Measurements from ENCODE around the gene CTSW. TPM values are rescaled to one million over a fixed set of nuclear protein-coding genes. Genes with fewer than 3 reads are reported as not detected.
A peak's percentile ranks its signal among the peaks of the same experiment; 100 is the strongest.

The CTSW gene
- total RNA-seq, 1 experiment from 2014 or later, result not detected

DNA sequence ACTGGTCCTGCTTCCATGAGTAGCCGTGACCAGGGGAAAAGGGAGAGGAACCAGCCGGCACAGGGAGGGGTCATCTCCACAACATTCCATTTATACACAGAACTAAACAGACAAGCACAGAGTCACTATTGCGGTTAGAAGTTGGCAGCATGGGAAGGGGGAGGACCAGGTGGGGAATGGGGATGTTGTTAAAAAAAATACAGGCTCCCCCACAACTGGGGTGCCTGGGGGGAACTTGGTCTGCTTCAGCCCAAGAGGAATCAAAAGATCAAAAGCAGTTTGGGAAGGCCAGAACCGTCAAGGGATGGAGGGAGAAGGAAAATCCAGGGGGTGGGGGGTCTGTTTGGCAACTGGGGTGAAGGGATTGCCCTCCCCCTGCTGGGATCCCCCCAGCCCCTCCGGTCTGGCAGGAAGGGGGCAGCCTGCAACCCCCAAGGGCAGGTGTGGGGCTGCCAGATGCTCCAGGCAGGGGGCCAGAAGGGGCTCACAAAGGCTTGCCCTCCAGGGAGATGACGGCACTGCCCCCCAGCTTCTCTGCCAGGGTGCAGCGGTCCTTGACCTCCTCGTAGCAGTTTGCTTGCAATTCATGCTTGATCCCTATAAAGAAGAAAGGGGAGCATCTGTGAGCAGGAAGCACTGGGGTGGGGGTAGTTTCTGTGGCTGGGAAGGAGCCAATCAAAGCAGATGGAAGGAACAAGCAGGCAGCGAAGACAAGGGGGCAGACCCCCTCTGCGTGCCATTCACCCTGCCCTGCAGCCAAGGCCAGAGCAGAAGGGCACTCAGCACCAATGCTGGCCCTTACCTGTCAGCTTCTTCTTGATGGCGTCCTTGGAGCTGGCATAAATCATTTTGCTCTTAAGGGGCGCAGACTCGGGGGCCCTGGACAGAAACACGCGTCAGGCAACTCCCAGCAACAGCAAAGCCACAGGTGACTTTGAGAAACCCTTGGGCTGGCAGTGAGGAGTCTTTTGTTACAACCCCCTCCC lies 24.5 kb upstream of the CTSW start:
- Histone ChIP-seq H3K27me3 (ENCODE audit: control insufficient read depth, insufficient read depth, low read length) (no peaks in the 10 kb centered on the region), H3K4me3 (ENCODE audit: low read depth in 2 of 2, low read length in 2 of 2) (peak overlapping the region; percentile 94 to 99), H3K27ac (ENCODE audit: low read length) (peak overlapping the region; percentile 93; the same call in 1 of the 2 replicates), H3K9me3 (ENCODE audit: control insufficient read depth, insufficient read depth, low read depth, low read length) (no peaks in the 10 kb centered on the region), H3K4me1 (ENCODE audit: control insufficient read depth, insufficient read depth, low read length) (peaks cover 38% of the 10 kb centered on the region), H3K36me3 (ENCODE audit: control insufficient read depth, insufficient read depth, low read length) (peaks cover 29% of the 10 kb centered on the region)
- TF ChIP-seq SIN3A (IDR thresholded peaks at IDR 0.05; ENCODE audit: borderline replicate concordance, insufficient read depth, low read depth, low read length) (no peak), POLR2AphosphoS5 (IDR thresholded peaks at IDR 0.05; ENCODE audit: low read depth, low read length) (no peak), TCF7L2 (IDR thresholded peaks at IDR 0.05; ENCODE audit: low read depth, low read length) (no peak), CTCF (IDR thresholded peaks at IDR 0.05) (no peak)
- TF ChIP-seq, protein P1, sequence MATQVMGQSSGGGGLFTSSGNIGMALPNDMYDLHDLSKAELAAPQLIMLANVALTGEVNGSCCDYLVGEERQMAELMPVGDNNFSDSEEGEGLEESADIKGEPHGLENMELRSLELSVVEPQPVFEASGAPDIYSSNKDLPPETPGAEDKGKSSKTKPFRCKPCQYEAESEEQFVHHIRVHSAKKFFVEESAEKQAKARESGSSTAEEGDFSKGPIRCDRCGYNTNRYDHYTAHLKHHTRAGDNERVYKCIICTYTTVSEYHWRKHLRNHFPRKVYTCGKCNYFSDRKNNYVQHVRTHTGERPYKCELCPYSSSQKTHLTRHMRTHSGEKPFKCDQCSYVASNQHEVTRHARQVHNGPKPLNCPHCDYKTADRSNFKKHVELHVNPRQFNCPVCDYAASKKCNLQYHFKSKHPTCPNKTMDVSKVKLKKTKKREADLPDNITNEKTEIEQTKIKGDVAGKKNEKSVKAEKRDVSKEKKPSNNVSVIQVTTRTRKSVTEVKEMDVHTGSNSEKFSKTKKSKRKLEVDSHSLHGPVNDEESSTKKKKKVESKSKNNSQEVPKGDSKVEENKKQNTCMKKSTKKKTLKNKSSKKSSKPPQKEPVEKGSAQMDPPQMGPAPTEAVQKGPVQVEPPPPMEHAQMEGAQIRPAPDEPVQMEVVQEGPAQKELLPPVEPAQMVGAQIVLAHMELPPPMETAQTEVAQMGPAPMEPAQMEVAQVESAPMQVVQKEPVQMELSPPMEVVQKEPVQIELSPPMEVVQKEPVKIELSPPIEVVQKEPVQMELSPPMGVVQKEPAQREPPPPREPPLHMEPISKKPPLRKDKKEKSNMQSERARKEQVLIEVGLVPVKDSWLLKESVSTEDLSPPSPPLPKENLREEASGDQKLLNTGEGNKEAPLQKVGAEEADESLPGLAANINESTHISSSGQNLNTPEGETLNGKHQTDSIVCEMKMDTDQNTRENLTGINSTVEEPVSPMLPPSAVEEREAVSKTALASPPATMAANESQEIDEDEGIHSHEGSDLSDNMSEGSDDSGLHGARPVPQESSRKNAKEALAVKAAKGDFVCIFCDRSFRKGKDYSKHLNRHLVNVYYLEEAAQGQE (IDR thresholded peaks at IDR 0.05; ENCODE audit: insufficient read depth in 1 of 2, low read depth in 2 of 2, low read length in 1 of 2), result no peak
- ChIA-PET POLR2A (interaction anchor here (0.7 kb wide), 1 partner anchor 116 kb away, joined by 4 read pairs; no protein-coding TSS in a partner anchor), CTCF (interaction anchor here (0.7 kb wide), 1 partner anchor 76 kb away, joined by 3 read pairs; no protein-coding TSS in a partner anchor)
- ATAC-seq, result no peak
- no peak for DNase-seq (ENCODE audit: low read depth, low spot score)
- in situ Hi-C loops (cut with HindIII; ENCODE audit: low pct_unique_long_range_greater_than_20kb, low sequenced_read_pairs), result no loop called here
- intact Hi-C loops (cut with micrococcal nuclease; ENCODE audit: unreplicated experiment), result loop anchor here (10.0 kb wide), 1 partner anchor 300 kb away; the partner anchor contains the start of gene LTBP3
- TSS peak; percentile 95 for BruUV-seq (replicated peaks)

DNA sequence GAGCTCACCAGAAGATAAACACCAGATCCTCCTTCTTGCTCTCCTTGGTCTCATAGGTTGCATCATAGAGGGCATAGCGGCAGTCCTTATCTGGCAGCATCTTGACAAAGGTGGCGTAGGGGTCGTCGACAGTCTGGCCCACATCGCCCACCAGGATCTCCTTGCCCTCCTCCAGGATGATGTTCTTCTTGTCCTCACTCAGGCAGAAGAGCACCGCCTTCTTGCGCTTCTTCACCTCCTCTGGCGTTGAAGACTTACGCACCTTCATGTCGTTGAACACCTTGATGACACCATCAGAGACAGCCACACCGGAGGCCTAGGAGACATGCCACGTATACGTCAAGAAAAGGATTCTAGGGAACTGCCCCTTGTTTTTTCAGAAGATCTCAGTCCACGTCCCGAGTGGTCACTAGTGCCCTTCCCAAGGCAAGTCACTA lies 23.7 kb upstream of the CTSW start:
- no peaks in the 10 kb centered on the region for H3K9me3 ChIP-seq (ENCODE audit: control insufficient read depth, insufficient read depth, low read depth, low read length)
- peaks cover 29% of the 10 kb centered on the region for H3K36me3 ChIP-seq (ENCODE audit: control insufficient read depth, insufficient read depth, low read length)
- in situ Hi-C loops (cut with HindIII; ENCODE audit: low pct_unique_long_range_greater_than_20kb, low sequenced_read_pairs), result no loop called here
- CTCF ChIA-PET, result no interaction called here
- H3K27ac ChIP-seq (ENCODE audit: low read length), result peak overlapping the region; percentile 93
- peaks cover 38% of the 10 kb centered on the region for H3K4me1 ChIP-seq (ENCODE audit: control insufficient read depth, insufficient read depth, low read length)
- no peaks in the 10 kb centered on the region for H3K27me3 ChIP-seq (ENCODE audit: control insufficient read depth, insufficient read depth, low read length)
- TF ChIP-seq CTCF (IDR thresholded peaks at IDR 0.05), result no peak
- TF ChIP-seq POLR2AphosphoS5 (IDR thresholded peaks at IDR 0.05; ENCODE audit: low read depth, low read length), result peak; percentile 4; the same call in 1 of the 2 replicates
- TF ChIP-seq SIN3A (IDR thresholded peaks at IDR 0.05; ENCODE audit: borderline replicate concordance, insufficient read depth, low read depth, low read length), result no peak
- intact Hi-C loops (cut with micrococcal nuclease; ENCODE audit: unreplicated experiment), result loop anchor here (10.0 kb wide), 1 partner anchor 301 kb away; the partner anchor contains the start of gene LTBP3
- POLR2A ChIA-PET, result no interaction called here
- ATAC-seq, result no peak
- DNase-seq (ENCODE audit: low read depth, low spot score), result no peak
- H3K4me3 ChIP-seq (ENCODE audit: low read depth in 2 of 2, low read length in 2 of 2), result peak overlapping the region; percentile 94 to 99
- BruUV-seq (replicated peaks), result no TSS peak

Data from Panc1 (cell line).